ENCODE results near the gene SLC43A1. TPM values are rescaled to one million over a fixed set of nuclear protein-coding genes. Genes with fewer than 3 reads are reported as not detected.

The SLC43A1 gene
- total and polyA plus RNA-seq, 2 of the 4 experiments (the other 2 are of a cell fraction): 10.0 to 17.0 TPM

DNA sequence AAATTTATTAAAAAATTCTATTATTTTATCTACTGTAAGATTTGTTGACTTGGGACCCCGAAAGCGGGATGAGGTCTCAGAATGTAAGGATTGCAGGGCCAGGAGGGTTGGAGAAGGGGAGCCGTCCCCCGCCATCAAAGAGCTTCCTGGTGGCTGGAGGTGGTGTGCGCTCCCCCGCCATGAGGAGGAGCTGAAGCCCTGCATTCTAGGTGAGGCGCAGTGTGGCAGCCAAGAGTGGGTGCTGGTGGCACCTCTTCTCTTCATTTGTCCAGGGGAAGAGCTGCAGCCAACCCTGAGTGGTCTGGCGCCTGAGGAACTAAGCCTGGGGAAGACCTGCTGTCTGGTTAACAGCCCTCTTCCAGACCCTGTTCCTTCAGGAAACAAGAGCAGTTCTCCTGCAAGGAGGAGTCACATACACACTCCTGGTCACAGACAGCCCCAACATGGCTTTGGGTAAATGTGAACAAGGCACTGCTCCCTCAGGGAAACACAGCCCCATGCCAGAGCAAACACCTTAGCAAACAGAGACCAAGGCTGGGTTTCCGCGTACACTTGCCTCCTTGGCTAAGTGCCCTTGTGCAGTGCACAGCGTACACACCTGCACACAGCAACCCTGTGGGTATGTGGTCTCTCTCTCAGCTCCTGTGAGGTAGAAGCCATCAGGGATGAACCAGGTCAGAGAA lies 37.9 kb downstream of the SLC43A1 start:
- dilution Hi-C loops (cut with HindIII; ENCODE audit: low sequenced_read_pairs, unreplicated experiment): no loop called here
- intact Hi-C loops (cut with micrococcal nuclease): no loop called here
- POLR2A ChIA-PET (ENCODE audit: unreplicated experiment): interaction anchor here (0.5 kb wide), 1 partner anchor 178 kb away, joined by 3 read pairs; no protein-coding TSS in a partner anchor

More for the DNA sequence above, 37.9 kb downstream of the SLC43A1 start:
- Histone ChIP-seq H4K8ac (ENCODE audit: low read depth in 2 of 2, low read length in 2 of 2) (no peak overlapping the region), H2BK5ac (ENCODE audit: low read depth, low read length, poor library complexity, severe bottlenecking) (no peak overlapping the region), H4K20me1 (ENCODE audit: insufficient read depth, low read length) (no peaks in the 10 kb centered on the region; the same call in 1 of the 2 replicates), H3K4me3 (ENCODE audit: insufficient read depth, low read depth, low read length) (no peak overlapping the region), H2BK20ac (ENCODE audit: low read depth, low read length) (no peak overlapping the region), H3K9me1 (ENCODE audit: insufficient read depth, low read length) (no peaks in the 10 kb centered on the region), H3K23ac (ENCODE audit: low read depth, low read length) (no peak overlapping the region), H3K27ac (ENCODE audit: insufficient read depth, low read length) (no peak overlapping the region), H2AFZ (replicated peaks; ENCODE audit: low read length, poor library complexity) (no peak overlapping the region), H2AK5ac (ENCODE audit: low read depth, low read length) (no peak overlapping the region), H3K4ac (ENCODE audit: low read depth, low read length) (no peak overlapping the region), H3K36me3 (ENCODE audit: control insufficient read depth, insufficient read depth, low read length) (no peaks in the 10 kb centered on the region), H2AK9ac (replicated peaks; ENCODE audit: low read depth, low read length, poor library complexity) (no peak overlapping the region), H3K4me1 (ENCODE audit: control insufficient read depth, insufficient read depth, low read length) (no peaks in the 10 kb centered on the region), H3K14ac (replicated peaks; ENCODE audit: low read depth, low read length) (no peak overlapping the region), H2BK120ac (ENCODE audit: low read depth, low read length) (no peak overlapping the region), H3K9me3 (ENCODE audit: control insufficient read depth, insufficient read depth, low read length) (no peaks in the 10 kb centered on the region), H2BK15ac (ENCODE audit: low read depth, low read length) (no peak overlapping the region), H3K79me1 (ENCODE audit: low read depth in 1 of 2, low read length in 2 of 2) (no peaks in the 10 kb centered on the region), H4K91ac (ENCODE audit: insufficient read depth, low read depth, low read length) (no peak overlapping the region), H4K5ac (ENCODE audit: low read depth, low read length) (no peak overlapping the region), H3K18ac (ENCODE audit: low read depth, low read length) (no peak overlapping the region), H3K9ac (ENCODE audit: low read depth, low read length) (no peak overlapping the region), H3K4me2 (ENCODE audit: low read depth, low read length) (no peak overlapping the region), H3K27me3 (ENCODE audit: control insufficient read depth, insufficient read depth, low read length) (peaks cover 49% of the 10 kb centered on the region), H3K56ac (ENCODE audit: extremely low read depth, insufficient read depth, low read length) (no peak overlapping the region)
- in situ Hi-C loops (cut with MboI; ENCODE audit: low sequenced_read_pairs): loop anchor here (25.0 kb wide), 1 partner anchor 1035 kb away; the partner anchor contains the start of gene OR5B21
- DNase-seq: no peak
- ATAC-seq (ENCODE audit: low read depth): no peak
- no peak for TF ChIP-seq BHLHE40 (IDR thresholded peaks at IDR 0.05; ENCODE audit: low read depth, low read length)
- TF ChIP-seq, protein P1, sequence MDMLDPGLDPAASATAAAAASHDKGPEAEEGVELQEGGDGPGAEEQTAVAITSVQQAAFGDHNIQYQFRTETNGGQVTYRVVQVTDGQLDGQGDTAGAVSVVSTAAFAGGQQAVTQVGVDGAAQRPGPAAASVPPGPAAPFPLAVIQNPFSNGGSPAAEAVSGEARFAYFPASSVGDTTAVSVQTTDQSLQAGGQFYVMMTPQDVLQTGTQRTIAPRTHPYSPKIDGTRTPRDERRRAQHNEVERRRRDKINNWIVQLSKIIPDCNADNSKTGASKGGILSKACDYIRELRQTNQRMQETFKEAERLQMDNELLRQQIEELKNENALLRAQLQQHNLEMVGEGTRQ (IDR thresholded peaks at IDR 0.05; ENCODE audit: low read depth, low read length): no peak
- no peak for TF ChIP-seq RFX5 (IDR thresholded peaks at IDR 0.05; ENCODE audit: low read depth, low read length)
- no peak for TF ChIP-seq RAD21 (IDR thresholded peaks at IDR 0.05; ENCODE audit: low read length)
- TF ChIP-seq RCOR1 (IDR thresholded peaks at IDR 0.05; ENCODE audit: insufficient replicate concordance, low read length): no peak
- TF ChIP-seq NFE2L2 (IDR thresholded peaks at IDR 0.05; ENCODE audit: low read depth, low read length): no peak
- no peak for TF ChIP-seq CEBPB (IDR thresholded peaks at IDR 0.05; ENCODE audit: low read depth, low read length)
- TF ChIP-seq MAFK (IDR thresholded peaks at IDR 0.05; ENCODE audit: low read depth, low read length): no peak
- TF ChIP-seq, protein P2, sequence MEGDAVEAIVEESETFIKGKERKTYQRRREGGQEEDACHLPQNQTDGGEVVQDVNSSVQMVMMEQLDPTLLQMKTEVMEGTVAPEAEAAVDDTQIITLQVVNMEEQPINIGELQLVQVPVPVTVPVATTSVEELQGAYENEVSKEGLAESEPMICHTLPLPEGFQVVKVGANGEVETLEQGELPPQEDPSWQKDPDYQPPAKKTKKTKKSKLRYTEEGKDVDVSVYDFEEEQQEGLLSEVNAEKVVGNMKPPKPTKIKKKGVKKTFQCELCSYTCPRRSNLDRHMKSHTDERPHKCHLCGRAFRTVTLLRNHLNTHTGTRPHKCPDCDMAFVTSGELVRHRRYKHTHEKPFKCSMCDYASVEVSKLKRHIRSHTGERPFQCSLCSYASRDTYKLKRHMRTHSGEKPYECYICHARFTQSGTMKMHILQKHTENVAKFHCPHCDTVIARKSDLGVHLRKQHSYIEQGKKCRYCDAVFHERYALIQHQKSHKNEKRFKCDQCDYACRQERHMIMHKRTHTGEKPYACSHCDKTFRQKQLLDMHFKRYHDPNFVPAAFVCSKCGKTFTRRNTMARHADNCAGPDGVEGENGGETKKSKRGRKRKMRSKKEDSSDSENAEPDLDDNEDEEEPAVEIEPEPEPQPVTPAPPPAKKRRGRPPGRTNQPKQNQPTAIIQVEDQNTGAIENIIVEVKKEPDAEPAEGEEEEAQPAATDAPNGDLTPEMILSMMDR (conservative IDR thresholded peaks at IDR 0.05; ENCODE audit: low read depth, low read length): no peak
- TF ChIP-seq MAZ (IDR thresholded peaks at IDR 0.05; ENCODE audit: borderline replicate concordance, low read depth, low read length): no peak
- no peak for TF ChIP-seq POLR2A (IDR thresholded peaks at IDR 0.05; ENCODE audit: low read depth, low read length)
- no peak for TF ChIP-seq SMC3 (IDR thresholded peaks at IDR 0.05; ENCODE audit: low read depth, low read length)
- TF ChIP-seq, protein P3, sequence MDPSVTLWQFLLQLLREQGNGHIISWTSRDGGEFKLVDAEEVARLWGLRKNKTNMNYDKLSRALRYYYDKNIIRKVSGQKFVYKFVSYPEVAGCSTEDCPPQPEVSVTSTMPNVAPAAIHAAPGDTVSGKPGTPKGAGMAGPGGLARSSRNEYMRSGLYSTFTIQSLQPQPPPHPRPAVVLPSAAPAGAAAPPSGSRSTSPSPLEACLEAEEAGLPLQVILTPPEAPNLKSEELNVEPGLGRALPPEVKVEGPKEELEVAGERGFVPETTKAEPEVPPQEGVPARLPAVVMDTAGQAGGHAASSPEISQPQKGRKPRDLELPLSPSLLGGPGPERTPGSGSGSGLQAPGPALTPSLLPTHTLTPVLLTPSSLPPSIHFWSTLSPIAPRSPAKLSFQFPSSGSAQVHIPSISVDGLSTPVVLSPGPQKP (IDR thresholded peaks at IDR 0.05; ENCODE audit: borderline replicate concordance, low read depth, low read length): no peak
- BruUV-seq (replicated peaks): no TSS peak
- CTCF ChIA-PET: interaction anchor here (1.0 to 1.5 kb wide), 3 partner anchors 15 to 132 kb away, joined by 3 to 7 read pairs (median 3); no protein-coding TSS in a partner anchor
- WGBS, 2 experiments (ENCODE audit: extremely low coverage in 2 of 2, insufficient read length in 1 of 2): 74% methylated on average over 5 of the region's 11 CpGs; no CpG with 5 or more reads in 1 of the 2 experiments
